Measurements from ENCODE around the gene FBXL3. TPM values are rescaled to one million over a fixed set of nuclear protein-coding genes. Genes with fewer than 3 reads are reported as not detected.

Gene FBXL3
- total and polyA plus RNA-seq, 2 of the 13 experiments (the other 11 are each of a cell fraction or from before 2014, with no cell fraction given), result 11.5 to 18.5 TPM

- TF ChIP-seq HIC2 (CRISPR knock-in tag; IDR thresholded peaks at IDR 0.05; ENCODE audit: low read depth) (no peak), ZBTB14 (CRISPR knock-in tag; IDR thresholded peaks at IDR 0.05) (no peak), CC2D1A (CRISPR knock-in tag; IDR thresholded peaks at IDR 0.05) (no peak), NONO (IDR thresholded peaks at IDR 0.05) (no peak), NONO (CRISPR knock-in tag; conservative IDR thresholded peaks at IDR 0.05) (no peak), ZNF431 (CRISPR knock-in tag; IDR thresholded peaks at IDR 0.05; ENCODE audit: borderline replicate concordance, low read depth) (no peak), ZNF232 (CRISPR knock-in tag; IDR thresholded peaks at IDR 0.05; ENCODE audit: borderline replicate concordance) (no peak), BCL6 (CRISPR knock-in tag; IDR thresholded peaks at IDR 0.05) (no peak), CENPX (CRISPR knock-in tag; IDR thresholded peaks at IDR 0.05) (no peak), TAF15 (IDR thresholded peaks at IDR 0.05; ENCODE audit: low read depth, low read length, poor library complexity, severe bottlenecking) (no peak), POLR2AphosphoS2 (IDR thresholded peaks at IDR 0.05; ENCODE audit: low read depth, low read length) (no peak)
These were observed 7.9 kb upstream of the FBXL3 start (continued) for GRCh38 chr13:77034881-77035280.

GRCh38 chr13:77033717-77034302 lies 6.9 kb upstream of the FBXL3 start:
- POLR2A ChIA-PET, result no interaction called here
- no peak overlapping the region for H3K4me2 ChIP-seq (ENCODE audit: low read depth, low read length)
- H3K4me1 ChIP-seq (ENCODE audit: insufficient read depth, low read length), result no peaks in the 10 kb centered on the region
- H2AFZ ChIP-seq (ENCODE audit: low read length), result no peak overlapping the region
- no peak overlapping the region for H3K4me3 ChIP-seq (replicated peaks in 1 of 3; ENCODE audit: insufficient read depth in 1 of 3, low read depth in 2 of 3, low read length in 3 of 3)
- 0 out of 5 replicates have a peak, but pooled peaks cover 0 to 3% of the 10 kb centered on the region in 2 experiments for H3K27me3 ChIP-seq (ENCODE audit: control insufficient read depth in 1 of 2, insufficient read depth in 2 of 2, low read length in 2 of 2)
- H4K20me1 ChIP-seq (ENCODE audit: insufficient read depth, low read length), result no peaks in the 10 kb centered on the region
- DNase-seq (ENCODE audit: low spot score), result no peak
- CTCF ChIA-PET (ENCODE audit: low intra/inter-chr PET ratio, low total read pairs), result no interaction called here
- no peak overlapping the region for H3K9ac ChIP-seq (ENCODE audit: insufficient read depth, low read depth, low read length)
- in situ Hi-C loops (cut with HindIII; ENCODE audit: extremely low pct_ligation_motif_present, low pct_unique_long_range_greater_than_20kb), result no loop called here
- no peak for ATAC-seq
- intact Hi-C loops (cut with micrococcal nuclease; ENCODE audit: unreplicated experiment), result no loop called here
- no peaks in the 10 kb centered on the region for H3K36me3 ChIP-seq (replicated peaks in 1 of 2; ENCODE audit: control insufficient read depth in 1 of 2, insufficient read depth in 2 of 2, low read length in 2 of 2)
- WGBS (ENCODE audit: low lambda C conversion rate), result 30% methylated on average over 4 of the region's 4 CpGs
- H3K27ac ChIP-seq (ENCODE audit: extremely low read length, insufficient read depth, low read length), result no peak overlapping the region
- H3K79me2 ChIP-seq (ENCODE audit: insufficient read depth, low read length), result no peaks in the 10 kb centered on the region
- no peak for FAIRE-seq
- TF ChIP-seq KLF12 (CRISPR knock-in tag; IDR thresholded peaks at IDR 0.05; ENCODE audit: borderline replicate concordance) (no peak), KLF15 (CRISPR knock-in tag; IDR thresholded peaks at IDR 0.05; ENCODE audit: borderline replicate concordance) (no peak), NFYC (CRISPR knock-in tag; IDR thresholded peaks at IDR 0.05) (no peak), EP300 (IDR thresholded peaks at IDR 0.05; ENCODE audit: low read depth in 2 of 2, low read length in 2 of 2) (no peak), EP300 (CRISPR knock-in tag; IDR thresholded peaks at IDR 0.05; ENCODE audit: borderline replicate concordance) (no peak), HES4 (CRISPR knock-in tag; IDR thresholded peaks at IDR 0.05; ENCODE audit: borderline replicate concordance) (no peak), ARHGAP35 (CRISPR knock-in tag; IDR thresholded peaks at IDR 0.05; ENCODE audit: borderline replicate concordance) (no peak), ARID2 (CRISPR knock-in tag; IDR thresholded peaks at IDR 0.05; ENCODE audit: borderline replicate concordance) (no peak), ZNF552 (CRISPR knock-in tag; IDR thresholded peaks at IDR 0.05; ENCODE audit: borderline replicate concordance) (no peak), HOXD1 (CRISPR knock-in tag; IDR thresholded peaks at IDR 0.05) (no peak), SNRNP70 (IDR thresholded peaks at IDR 0.05; ENCODE audit: low read depth, low read length) (no peak)
- BruUV-seq (replicated peaks), result no TSS peak
- no peaks in the 10 kb centered on the region for H3K9me3 ChIP-seq (ENCODE audit: low read length)

Measured in HepG2 (cell line).